HG02610 (cell line): Measurements from ENCODE around the gene TMPRSS4.
A peak's percentile ranks its signal among the peaks of the same experiment; 100 is the strongest.

Source experiments
- ATAC-seq: cut with Tn5 transposase; IDR thresholded peaks from one replicate; pipeline ENCODE4 v1.9.1; 2021; ENCODE audit warnings: mild to moderate bottlenecking, moderate library complexity; ENCODE audit not compliant: unreplicated experiment

TMPRSS4 gene

DNA sequence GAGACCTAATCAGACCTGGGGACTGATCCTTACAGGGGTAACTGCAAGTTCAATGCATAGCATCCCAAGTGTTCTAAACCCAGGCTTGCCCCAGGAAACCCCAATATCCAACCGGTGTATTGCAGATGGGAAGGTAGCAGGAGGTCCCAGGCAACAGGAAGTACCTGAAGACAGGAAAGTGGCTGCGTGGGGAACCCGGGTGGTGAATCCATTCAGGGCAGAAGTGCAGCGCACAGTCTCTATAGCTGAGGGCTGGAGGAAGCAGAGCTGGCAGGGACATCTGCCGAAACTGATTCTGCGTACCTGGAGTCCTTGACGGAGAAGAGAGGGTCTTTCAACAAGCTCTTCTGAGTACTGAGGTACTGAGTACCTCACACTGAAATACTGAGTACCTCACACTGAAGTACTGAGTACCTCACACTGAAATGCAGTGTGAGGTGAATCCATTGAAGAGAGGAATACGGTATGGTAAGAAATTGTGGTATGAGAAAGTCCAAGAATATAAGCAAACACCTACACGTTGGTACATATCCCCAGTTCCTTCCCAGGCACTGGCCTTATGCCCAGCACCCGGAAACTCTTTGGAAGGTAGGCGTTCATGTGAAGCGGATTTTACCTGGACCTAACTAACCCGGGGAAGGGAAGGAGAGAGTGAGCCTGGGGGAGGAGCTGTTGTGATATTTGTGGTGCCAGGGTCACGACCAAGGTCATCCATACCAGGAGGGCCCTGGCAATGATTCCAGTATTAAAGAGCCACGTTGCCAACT lies 55.7 kb downstream of the TMPRSS4 start:
- no peak for ATAC-seq

DNA sequence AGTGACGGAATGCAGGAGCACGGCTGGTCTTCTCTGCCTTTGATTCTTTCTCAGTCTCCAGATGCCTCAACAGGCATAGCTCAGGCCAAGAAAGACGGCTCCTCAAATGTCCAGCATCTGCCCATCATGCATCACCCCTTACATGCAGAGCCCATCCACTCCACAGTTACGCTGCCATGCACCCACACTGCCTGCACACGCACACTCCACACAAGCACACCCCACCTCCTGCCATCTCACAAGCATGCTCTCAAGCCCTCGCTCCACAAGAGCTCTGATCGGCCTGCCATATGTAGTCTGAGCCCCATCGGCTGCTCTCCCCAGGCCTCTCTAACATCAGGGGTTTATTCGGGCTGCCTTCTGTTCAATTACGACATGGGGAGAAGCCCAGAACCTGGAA lies 56.9 kb downstream of the TMPRSS4 start:
- ATAC-seq, result no peak

DNA sequence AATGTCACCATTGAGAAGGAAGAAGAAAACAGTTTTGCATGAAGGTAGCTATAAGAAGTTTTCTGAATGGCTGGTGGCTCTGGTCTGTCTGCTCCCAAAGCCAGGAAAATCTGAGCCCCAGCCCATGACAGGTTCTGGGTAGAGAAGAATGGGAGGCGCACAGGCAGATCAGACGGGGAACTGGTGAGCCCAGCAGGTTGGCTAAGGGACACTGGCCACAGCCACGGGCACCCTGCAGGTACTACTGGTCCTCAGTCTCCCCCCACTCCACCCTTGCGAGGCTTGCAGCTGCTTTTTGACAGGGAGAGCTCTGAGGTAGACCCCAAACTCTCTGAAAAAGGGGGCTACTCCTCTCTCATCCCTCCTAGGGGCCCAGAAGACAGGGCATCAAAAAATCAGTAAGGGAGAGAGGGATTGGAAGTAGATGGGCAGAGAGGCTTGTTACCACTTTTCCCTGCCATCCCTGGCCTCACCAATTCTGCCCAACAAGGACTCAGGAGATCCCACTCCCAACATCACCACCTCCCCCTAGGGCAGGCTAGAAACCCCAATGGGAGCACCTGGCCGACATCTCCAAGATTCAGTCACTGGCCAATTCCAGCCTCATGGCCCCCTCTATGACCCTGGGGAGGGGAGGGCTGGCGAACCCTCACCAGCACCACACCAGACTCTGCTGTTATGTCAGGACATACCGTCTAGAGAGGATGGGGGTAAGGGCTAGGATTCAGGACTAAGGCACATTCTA lies 58.3 kb downstream of the TMPRSS4 start:
- ATAC-seq, result no peak

DNA sequence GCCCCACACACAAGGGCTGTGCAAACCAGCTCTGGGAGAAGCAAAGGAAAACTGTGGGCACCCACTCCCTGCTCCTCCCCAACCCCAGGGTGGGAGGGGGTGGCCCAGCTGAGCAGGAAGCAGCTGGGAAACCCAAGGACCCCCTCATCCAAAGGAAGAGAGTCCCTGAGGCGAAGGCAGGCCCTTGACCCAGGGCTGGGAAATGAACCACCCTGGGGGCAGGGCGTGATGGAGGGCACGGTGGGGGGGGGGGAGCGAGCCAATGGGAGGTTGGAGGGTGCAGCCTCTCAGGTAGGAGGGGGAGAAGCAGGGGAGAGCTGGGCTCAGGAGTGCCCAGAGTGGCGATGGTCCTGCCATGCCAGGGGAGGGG lies 58.9 kb downstream of the TMPRSS4 start:
- ATAC-seq, result no peak

DNA sequence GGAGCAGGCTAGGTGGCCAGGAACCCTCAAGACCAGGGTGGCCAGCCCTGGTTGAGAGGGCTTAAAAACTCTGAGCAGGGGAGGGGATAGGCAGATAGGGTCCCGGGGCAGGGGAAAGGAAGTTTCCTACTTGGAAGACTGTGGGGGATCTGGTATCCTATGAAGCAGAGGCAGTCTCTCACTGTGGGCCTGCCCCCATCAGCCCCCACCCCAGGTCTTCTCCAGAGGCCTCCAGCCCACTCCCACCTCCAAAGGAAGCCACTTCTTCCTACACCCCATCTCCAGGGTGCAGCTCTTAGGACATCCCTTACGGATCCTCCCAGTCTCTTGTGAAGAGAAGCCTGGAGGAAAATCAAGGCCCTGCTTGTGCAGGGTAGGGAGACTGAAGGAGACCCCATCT lies 59.5 kb downstream of the TMPRSS4 start:
- no peak for ATAC-seq

DNA sequence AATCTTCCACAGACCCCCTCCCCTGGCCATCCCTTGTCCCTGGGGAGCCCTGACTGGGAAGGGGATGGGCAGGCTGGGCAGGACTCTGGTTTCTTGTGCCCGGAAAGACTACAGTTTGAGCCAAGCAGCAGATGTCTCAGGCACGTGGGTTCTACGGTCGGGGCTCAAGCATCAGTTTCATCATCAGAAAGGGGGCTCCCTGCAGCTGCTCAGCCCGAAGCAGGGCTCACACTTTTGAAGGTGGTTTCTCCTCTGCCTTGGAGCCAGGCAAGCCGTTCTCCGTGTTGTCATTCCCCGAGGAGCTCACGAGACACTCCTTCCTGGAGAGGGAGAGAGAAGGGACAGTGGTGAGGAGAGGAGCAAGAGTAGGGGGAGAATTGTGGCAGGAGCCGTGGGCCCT lies 59.9 kb downstream of the TMPRSS4 start:
- no peak for ATAC-seq

DNA sequence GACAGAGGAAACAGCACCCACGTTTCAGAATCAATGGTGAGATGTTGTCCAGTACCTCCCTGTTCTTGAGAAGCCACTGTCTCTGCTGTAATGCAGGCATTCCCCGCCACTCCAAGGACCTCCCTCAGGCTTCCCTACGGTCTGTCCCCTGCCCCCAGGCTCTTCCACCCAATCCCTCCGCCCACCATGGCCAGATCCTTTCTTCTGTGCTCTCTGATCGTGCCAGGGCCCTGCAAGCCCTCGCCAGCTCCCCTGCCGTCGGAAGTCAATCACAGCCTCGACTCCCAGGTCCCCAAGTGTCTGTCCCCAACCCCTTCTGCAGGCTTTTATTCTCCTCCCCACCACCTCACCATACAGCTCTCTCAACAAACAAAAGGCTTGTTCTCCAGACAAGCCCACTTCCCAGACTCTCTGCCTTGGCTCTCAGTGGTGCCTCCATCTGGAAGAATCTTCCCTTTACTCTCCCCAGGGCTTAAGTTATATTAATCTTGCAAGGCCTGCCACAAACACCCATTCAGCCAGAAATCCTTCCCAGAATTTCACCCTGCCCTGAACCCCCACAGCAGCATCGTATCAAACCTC lies 62.1 kb downstream of the TMPRSS4 start:
- no peak for ATAC-seq

DNA sequence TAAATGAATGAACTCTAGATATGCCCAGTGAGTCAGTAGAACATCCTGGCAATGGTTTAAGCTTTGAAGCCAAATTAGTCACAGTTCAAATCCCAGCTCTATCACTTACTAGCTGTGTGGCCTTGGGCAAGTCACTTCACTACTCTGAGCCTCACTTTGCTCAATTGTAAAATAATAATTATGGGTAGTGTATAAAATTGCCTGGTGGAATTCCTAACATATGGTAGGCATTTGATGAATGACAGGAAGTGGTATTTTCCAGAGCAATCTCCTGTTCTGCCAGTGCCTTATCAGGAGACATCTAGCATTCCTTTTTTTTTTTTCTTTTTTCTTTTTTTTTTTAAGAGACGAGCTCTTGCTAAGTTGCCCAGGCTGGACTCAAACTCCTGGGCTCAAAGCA lies 62.7 kb downstream of the TMPRSS4 start:
- no peak for ATAC-seq

DNA sequence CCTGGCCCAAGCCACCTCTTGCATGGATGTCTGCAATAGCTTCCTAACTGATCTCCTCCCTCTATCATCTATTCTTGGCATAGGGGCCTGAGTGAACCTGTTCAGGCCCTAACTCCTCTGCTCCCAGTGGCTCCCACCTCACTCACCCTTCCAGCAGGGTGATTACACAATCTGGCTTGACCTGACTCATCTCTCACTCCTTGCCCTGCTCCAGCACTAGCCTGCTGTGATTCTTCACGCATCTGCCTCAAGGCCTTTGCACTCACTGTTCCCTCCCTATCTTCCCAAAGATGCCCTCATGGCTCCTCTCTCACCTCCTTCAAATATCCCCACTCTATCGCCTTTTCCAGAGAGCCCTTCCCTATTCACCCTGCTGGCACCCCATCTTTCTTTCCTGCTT lies 65.2 kb downstream of the TMPRSS4 start:
- ATAC-seq, result no peak

DNA sequence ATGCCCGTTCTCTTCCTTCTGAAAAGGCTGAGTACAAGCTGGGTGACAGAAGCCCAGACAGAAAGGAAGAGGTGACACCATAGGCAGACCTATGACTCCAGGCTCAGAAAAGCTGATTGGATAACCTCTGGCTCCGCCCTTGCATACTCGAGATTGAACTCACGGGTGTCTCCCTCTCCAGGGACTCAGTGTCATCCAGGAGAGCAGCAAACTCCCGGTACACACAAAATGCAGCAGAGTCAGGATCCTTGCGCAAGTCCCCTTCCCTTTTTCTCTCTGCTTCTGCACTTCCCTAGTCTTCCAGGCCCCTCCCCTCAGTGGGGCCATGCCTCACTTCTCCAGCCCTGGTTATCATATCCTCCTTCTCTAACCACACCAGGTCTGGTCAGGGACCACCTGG lies 65.9 kb downstream of the TMPRSS4 start:
- ATAC-seq, result no peak

DNA sequence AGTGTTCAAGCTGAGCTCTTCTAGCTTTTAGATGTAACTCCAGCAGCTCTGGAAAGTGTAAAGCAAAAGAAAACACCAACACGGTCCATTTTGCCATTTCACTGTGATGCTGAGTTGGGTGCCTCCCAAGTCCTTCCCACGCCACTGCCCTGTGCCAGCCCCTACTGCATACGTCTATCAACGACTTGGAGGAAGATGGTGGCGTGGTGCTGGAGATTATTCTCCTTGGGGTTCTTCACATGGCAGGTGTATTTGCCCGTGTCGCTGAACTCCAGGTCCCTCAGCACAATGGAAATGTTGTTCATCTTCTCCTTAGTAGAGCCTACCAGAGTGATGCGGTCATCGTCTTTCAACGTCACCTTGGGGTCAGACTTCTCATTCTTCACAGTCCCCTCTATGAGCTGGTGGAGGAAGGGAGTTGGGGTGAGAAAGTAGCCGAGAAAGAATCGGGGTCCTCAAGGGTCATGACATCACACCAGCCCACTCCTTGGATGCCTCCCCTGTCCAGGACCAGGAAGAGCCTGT lies 66.8 kb downstream of the TMPRSS4 start:
- no peak for ATAC-seq

DNA sequence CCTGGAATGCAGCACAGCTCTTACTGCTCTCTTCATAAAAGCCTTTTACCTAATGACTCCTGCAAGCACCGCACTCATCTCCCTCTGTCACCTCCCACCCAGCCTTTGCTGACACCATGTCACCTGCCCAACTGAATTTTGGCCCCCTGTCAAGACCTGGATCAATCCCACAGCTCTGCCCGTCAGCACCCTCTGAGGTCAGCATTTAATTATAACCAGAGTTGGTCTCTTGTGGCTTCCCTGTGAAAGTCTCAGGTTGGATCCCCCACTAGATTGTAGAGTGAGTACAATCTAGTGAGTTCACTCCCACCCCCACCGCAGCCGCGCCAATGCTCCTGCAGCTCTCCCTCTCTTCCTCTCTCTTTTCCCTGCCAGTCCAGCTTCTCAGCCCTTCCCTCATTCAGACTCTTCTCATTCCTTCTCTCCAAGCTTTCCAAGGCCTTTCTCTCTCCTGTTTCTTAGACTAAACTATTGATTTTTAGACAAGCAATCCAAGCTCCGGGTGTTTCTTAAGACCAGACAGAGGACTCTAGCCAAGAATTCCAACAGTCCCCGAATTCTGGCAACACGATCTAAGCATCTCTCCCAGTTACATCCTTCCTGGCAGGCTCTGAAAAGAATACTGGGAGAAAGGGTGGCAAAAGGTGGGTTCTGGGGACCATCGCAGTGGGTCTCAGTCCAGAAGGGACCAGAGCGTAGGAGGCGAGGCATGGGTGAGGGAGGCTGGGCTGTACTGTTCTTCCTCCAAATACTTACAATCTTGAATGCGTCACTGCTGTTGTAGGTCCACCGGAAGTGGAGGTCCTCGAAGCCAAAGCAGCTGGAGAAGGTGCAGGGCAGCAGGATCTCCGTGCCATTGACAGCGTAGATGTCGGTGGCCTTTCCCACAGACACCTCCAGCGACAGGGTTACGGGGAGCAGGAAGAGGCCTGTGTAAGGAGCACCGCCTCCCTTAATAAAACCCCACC lies 67.7 kb downstream of the TMPRSS4 start:
- no peak for ATAC-seq

DNA sequence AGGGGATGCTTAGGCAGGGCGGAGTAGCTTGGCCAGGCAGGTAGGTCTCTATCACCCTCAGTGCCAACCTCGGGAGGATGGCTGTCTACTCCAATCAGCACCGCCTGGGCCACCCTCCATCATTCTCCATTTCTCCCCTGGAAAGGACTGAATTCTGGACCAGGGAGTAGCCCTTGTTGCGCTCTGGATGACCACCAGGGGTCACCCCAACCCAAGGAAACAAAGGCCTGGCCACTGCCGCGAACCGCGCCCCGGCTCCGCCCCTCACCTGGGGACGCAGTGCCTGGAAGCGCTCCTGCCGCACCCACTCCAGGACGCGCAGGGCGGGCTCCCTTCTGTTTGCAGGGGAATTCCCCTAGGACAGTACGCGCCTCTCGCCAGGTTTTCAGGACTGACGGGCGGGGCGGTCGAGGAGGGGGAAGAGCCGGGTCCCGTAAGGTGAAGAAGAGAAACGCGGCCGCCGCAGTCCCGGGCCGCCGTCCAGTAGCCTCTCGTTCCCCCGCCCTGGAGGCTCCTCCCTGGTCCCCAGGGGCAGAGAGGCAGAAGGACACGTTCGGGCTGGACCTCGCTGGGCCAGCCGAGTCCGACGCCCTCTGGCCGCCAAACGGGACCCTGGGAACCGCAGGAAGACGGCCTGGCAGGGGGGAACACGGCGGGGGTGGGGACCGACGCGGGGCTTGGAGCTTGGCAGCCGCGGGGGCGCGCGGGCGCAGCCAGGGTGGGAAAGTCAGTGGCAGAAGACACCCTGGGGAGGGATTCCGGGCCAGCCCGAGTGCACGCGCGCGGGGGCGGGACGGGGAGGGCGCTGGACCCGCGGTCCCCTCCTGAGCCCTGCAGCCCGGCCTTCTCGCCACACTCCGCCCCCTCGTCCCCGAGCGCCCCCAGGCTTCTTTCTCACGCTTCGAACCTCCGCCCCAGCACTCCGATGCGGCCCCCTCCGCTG lies 68.7 kb downstream of the TMPRSS4 start:
- ATAC-seq, result peak; percentile 77

DNA sequence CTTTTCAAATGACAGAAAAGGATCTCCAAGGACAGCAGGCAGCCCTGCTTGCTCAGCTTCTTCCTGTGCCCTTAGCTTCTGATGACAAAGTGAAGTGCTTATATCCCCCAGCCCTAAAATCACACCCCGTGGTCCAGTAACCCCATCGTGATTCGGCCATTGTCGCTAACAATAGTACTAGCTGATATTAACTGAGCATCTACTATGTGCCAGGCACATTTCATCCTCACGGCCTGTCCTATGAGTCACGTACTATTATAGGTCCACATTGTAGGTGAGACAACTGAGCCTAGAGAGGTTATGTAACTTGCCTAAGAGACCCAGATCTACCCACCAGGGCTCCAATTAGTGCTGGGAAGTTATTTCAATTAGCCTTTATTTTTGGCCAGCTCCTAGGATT lies 69.7 kb downstream of the TMPRSS4 start:
- no peak for ATAC-seq

DNA sequence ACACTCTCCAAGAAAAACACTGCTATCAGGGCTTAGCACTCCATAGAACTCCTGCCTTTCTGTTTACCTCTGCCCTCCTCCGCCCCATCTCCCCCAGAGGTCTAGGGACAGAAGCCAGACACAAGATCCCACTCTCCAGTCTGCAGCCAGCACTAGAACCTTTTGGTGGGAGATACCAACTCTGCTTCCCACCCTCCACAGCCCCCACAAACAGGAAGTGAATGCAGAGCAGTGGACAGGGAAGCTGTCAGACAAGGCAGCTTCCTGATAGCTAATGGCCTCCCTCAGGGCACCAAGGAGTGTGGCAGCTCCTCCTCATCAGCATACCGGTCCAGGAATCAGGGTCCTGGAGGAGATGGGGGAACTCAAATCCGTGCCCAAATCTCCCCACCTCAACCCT lies 70.6 kb downstream of the TMPRSS4 start:
- no peak for ATAC-seq

DNA sequence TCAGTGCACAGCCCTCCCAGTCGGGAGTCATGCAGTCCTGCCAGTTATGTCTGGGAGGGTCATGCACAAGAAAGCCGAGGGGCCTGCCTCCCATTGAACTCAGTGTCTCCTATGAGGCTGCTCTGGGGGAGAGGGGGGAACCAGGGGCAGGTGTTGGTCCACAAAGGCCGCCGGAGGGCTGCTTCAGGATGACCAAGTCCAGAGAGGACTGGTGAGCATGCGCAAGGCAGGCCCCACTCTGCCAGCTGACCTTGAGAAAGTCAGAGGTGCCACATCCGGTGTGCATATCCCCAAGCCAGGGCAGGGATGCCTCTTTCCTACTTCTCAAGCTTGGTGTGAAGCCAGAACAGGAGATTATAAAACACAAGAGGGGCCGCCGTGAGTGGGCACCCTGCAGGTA lies 71.4 kb downstream of the TMPRSS4 start:
- ATAC-seq, result no peak

DNA sequence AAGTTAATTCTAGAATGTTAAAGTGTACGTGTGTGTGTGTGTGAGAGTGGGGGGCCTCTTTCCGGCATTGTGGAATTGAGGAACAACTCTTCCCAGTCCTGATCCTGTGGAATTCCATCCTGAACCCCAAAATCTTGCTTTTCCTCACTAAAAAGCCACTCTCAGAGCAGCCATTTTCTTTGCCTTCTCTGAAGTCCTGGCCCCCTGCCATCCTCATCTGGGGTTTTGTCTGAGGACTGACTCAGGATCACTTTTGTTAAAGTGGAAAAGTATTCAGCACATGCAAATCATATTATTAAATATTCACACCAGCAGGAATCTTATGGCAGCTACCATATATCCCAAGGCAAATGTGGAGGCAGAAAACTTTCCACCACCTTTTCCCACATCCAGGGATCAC lies 72.0 kb downstream of the TMPRSS4 start:
- no peak for ATAC-seq

DNA sequence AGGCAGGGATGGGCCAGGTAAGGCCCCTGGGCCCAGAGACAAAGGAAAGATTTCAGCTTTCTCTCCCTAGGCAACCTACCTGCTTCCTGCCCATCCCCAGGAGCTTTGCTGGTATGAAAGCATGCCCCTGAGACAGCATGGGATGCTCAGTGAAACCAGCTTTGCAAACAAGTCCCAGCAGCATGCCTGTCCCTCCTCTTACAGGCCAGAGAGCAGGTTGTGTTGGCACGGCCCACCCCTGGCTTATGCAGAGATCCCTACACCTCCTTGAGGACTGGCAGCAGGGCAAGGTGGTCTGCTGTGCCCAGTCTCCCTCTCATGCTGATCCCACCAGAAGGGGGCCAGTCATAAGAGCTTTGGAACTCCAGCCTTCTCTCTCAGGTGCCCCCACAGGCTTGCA lies 72.6 kb downstream of the TMPRSS4 start:
- no peak for ATAC-seq

DNA sequence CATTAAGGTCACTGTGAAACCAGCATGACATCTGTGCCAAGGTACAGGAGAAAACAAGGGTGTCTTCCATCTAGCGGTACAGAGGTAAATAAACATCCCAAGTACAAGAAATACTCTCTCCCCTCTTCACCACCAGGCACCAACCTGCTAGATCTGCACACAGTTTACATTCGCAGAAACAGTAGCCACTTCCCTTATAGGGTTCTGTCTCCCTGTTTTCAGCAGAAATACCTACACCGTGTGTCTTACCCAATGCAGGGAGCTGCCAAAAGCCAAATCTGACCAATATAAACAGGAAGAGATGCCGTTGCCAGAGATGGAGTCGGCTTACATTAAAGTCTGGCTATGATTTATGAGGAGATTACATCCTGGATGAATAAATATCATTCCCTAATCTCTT lies 74.6 kb downstream of the TMPRSS4 start:
- ATAC-seq, result no peak

DNA sequence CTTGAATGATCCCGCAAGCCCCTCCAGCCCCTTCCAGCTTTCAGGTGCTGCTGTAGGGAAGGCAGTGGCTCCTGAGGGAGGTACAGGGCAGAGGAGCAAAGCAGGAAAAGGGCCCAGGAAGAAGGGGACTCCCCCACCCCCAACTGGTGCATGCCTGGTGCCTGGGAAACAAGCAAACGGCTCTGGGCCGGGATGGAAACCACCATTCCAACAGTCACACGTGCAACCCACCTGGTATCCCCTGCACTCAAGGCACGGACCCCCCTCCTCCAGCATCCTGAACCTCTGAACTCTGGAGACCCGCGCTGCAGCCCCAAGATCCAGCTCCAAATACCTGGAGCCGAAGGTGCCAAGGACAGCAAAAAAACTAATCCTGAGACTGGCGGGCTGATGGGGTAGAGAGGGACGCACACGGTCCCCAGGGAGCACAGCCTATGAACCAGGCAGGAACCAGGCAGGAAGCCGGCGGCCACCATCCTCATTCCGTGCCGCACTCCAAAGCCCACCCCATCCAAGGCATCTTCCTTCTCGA lies 75.2 kb downstream of the TMPRSS4 start:
- ATAC-seq, result no peak
